PC-9 (cell line): ENCODE measurements around the gene LMTK3. TPM values are rescaled to one million over a fixed set of nuclear protein-coding genes. Genes with fewer than 3 reads are reported as not detected.

Experiments
- BruUV-seq: library from RNA; stranded (reverse); fragments of 400-500 nt; replicated peaks from 2 replicates; lab custom pipeline; 2021; lab: Mats Ljungman, UMichigan
- CTCF ChIA-PET: fragments of 300-600 bp; sonication (Branson Sonifier 250); formaldehyde crosslinking; loops from one replicate; lab custom pipeline; 2022; ENCODE audit warnings: antibody characterized with exemption; lab: Charles Lee
- POLR2A ChIA-PET: fragments of 300-600 bp; sonication (Branson Sonifier 250); formaldehyde crosslinking; loops from one replicate; lab custom pipeline; 2022; ENCODE audit warnings: antibody characterized with exemption; ENCODE audit not compliant: unreplicated experiment; lab: Charles Lee
- DNase-seq, 2 experiments: peaks; one replicate each; pipeline versions ENCODE4 v3.0.0 to v3.0.0-alpha.2; 2015 to 2022; ENCODE audit warnings: mixed read lengths in 1 of 2
- H2AFZ ChIP-seq: fragments of 200-600 bp; sonication (generic); 2 replicates; pipeline ENCODE4 v1.8.1; 2017; ENCODE audit warnings: antibody characterized with exemption
- H3F3A ChIP-seq: fragments of 200-600 bp; sonication (generic); 2 replicates; pipeline ENCODE4 v1.8.1; 2017; ENCODE audit warnings: antibody characterized with exemption, mild to moderate bottlenecking, low read depth; ENCODE audit not compliant: insufficient read depth
- H3K27ac ChIP-seq: fragments of 200-600 bp; sonication (generic); 2 replicates; pipeline ENCODE4 v1.6.1; 2016; ENCODE audit warnings: mixed run types
- H3K27me3 ChIP-seq: fragments of 200-600 bp; sonication (generic); 2 replicates; pipeline ENCODE4 v1.6.1; 2016; ENCODE audit warnings: low read depth, mixed run types; ENCODE audit not compliant: insufficient read depth
- H3K36me3 ChIP-seq: fragments of 200-600 bp; sonication (generic); 2 replicates; pipeline ENCODE4 v1.6.1; 2016; ENCODE audit warnings: low read depth, mixed run types
- H3K4me1 ChIP-seq: fragments of 200-600 bp; sonication (generic); replicated peaks from 2 replicates; pipeline ENCODE4 v1.6.1; 2016; ENCODE audit warnings: mixed run types; ENCODE audit not compliant: insufficient read depth
- H3K4me2 ChIP-seq: fragments of 200-600 bp; sonication (generic); 2 replicates; pipeline ENCODE4 v1.6.1; 2017; ENCODE audit warnings: mixed run types
- H3K4me3 ChIP-seq: fragments of 200-600 bp; sonication (generic); 2 replicates; pipeline ENCODE4 v1.6.1; 2016; ENCODE audit warnings: mixed run types
- H3K79me2 ChIP-seq: fragments of 200-600 bp; sonication (generic); 2 replicates; pipeline ENCODE4 v1.6.1; 2017; ENCODE audit warnings: low read depth, mixed run types
- H3K9me2 ChIP-seq: fragments of 200-600 bp; sonication (generic); 2 replicates; pipeline ENCODE4 v1.8.1; 2017; ENCODE audit warnings: mild to moderate bottlenecking; ENCODE audit not compliant: insufficient read depth
- H3K9me3 ChIP-seq: fragments of 200-600 bp; sonication (generic); 2 replicates; pipeline ENCODE4 v1.8.1; 2016; ENCODE audit warnings: low read depth; ENCODE audit not compliant: insufficient read depth
- H4K20me1 ChIP-seq: fragments of 200-600 bp; sonication (generic); 2 replicates; pipeline ENCODE4 v1.8.1; 2017; ENCODE audit not compliant: insufficient read depth
- CTCF ChIP-seq: fragments of 200-600 bp; sonication (generic); conservative IDR thresholded peaks from 2 replicates; pipeline ENCODE4 v1.6.1; 2017; ENCODE audit warnings: mixed run types, antibody characterized with exemption, mild to moderate bottlenecking, moderate library complexity
- EZH2 ChIP-seq: fragments of 200-600 bp; sonication (generic); IDR thresholded peaks from 2 replicates; pipeline ENCODE4 v1.8.0; 2017; ENCODE audit warnings: antibody characterized with exemption, low read depth
- intact Hi-C: fragments of 100-400 bp; cut with micrococcal nuclease; formaldehyde crosslinking; loops from one replicate; pipeline ENCODE4 v1.10.0; 2022; ENCODE audit not compliant: unreplicated experiment
- total RNA-seq: library from RNA; stranded (reverse); gene quantifications from 2 replicates; pipeline ENCODE4 v1.2.3, GENCODE V29; 2021

Gene LMTK3
- total RNA-seq, 1 experiment from 2014 or later = 13.9 TPM

GRCh38 chr19:48456864-48457263, 54.8 kb downstream of the LMTK3 start:
- BruUV-seq = no TSS peak
- H3K9me3 ChIP-seq = no peaks in the 10 kb centered on the region
- DNase-seq = no peak
- ChIA-PET POLR2A (no interaction called here), CTCF (no interaction called here)
- peaks cover 27% of the 10 kb centered on the region for H3F3A ChIP-seq
- no peaks in the 10 kb centered on the region for H3K27me3 ChIP-seq
- H3K4me1 ChIP-seq = 0 out of 2 replicates have a peak, but pooled peaks cover 7% of the 10 kb centered on the region
- TF ChIP-seq EZH2 = no peak
- no peak for TF ChIP-seq CTCF
- peaks cover 46% of the 10 kb centered on the region for H4K20me1 ChIP-seq
- H3K9me2 ChIP-seq = no peaks in the 10 kb centered on the region
- H3K4me3 ChIP-seq = no peak overlapping the region
- H3K4me2 ChIP-seq = no peak overlapping the region
- intact Hi-C loops = no loop called here
- peaks cover 8% of the 10 kb centered on the region for H3K79me2 ChIP-seq
- no peak overlapping the region for H3K27ac ChIP-seq
- H3K36me3 ChIP-seq = peaks cover 36% of the 10 kb centered on the region
- H2AFZ ChIP-seq = no peak overlapping the region

GRCh38 chr19:48455908-48456562, 55.6 kb downstream of the LMTK3 start:
- no peak overlapping the region for H3K27ac ChIP-seq
- peaks cover 46% of the 10 kb centered on the region for H4K20me1 ChIP-seq
- H3K9me3 ChIP-seq = no peaks in the 10 kb centered on the region
- TF ChIP-seq CTCF (no peak), EZH2 (no peak)
- H3K4me3 ChIP-seq = no peak overlapping the region
- peaks cover 8% of the 10 kb centered on the region for H3K79me2 ChIP-seq
- no peaks in the 10 kb centered on the region for H3K9me2 ChIP-seq
- POLR2A ChIA-PET = no interaction called here
- 0 out of 2 replicates have a peak, but pooled peaks cover 12% of the 10 kb centered on the region for H3K4me1 ChIP-seq
- CTCF ChIA-PET = no interaction called here
- H3K36me3 ChIP-seq = peaks cover 44% of the 10 kb centered on the region
- intact Hi-C loops = no loop called here
- BruUV-seq = no TSS peak
- H3F3A ChIP-seq = peaks cover 36% of the 10 kb centered on the region
- no peak overlapping the region for H3K4me2 ChIP-seq
- H2AFZ ChIP-seq = no peak overlapping the region
- no peak for DNase-seq
- H3K27me3 ChIP-seq = no peaks in the 10 kb centered on the region

GRCh38 chr19:48455171-48455907, 56.3 kb downstream of the LMTK3 start, which contains the start of gene KCNJ14:
Gene KCNJ14, plus strand, starts transcription at chr19:48455574. Its CDS starts 6,151 bp downstream, at chr19:48461725.
- Histone ChIP-seq H2AFZ (no peak within 1 kb of the TSS), H3K36me3 (peaks cover 46% of the 10 kb centered on the region), H4K20me1 (peaks cover 46% of the 10 kb centered on the region), H3K9me2 (no peaks in the 10 kb centered on the region), H3K27ac (no peak within 1 kb of the TSS), H3F3A (peaks cover 33% of the 10 kb centered on the region), H3K4me2 (no peak within 1 kb of the TSS), H3K27me3 (no peaks in the 10 kb centered on the region), H3K4me3 (no peak within 1 kb of the TSS), H3K9me3 (no peaks in the 10 kb centered on the region), H3K4me1 (0 out of 2 replicates have a peak, but pooled peaks cover 12% of the 10 kb centered on the region), H3K79me2 (peaks cover 8% of the 10 kb centered on the region)
- TF ChIP-seq CTCF = no peak
- TF ChIP-seq EZH2 = no peak
- POLR2A ChIA-PET = no interaction called here
- BruUV-seq = no TSS peak
- intact Hi-C loops = no loop called here
- no peak for DNase-seq
- CTCF ChIA-PET = no interaction called here
